ENCODE data around the gene FOLR3. TPM values are rescaled to one million over a fixed set of nuclear protein-coding genes. Genes with fewer than 3 reads are reported as not detected.

FOLR3 gene
- total RNA-seq, 1 donor from 2014 or later, result 0.98 TPM

- Mint-ChIP-seq H3K9me3 (ENCODE audit: low read depth) (no peaks in the 10 kb centered on the region), H3K27me3 (no peaks in the 10 kb centered on the region), H3K4me3 (ENCODE audit: low read depth) (peak overlapping the region; percentile 91), H3K27ac (peak overlapping the region; percentile 98), H3K4me1 (ENCODE audit: low read depth) (peaks cover 28% of the 10 kb centered on the region), H3K36me3 (ENCODE audit: insufficient read depth) (peaks cover 7% of the 10 kb centered on the region)
- no peak for TF ChIP-seq CTCF (IDR thresholded peaks at IDR 0.05; ENCODE audit: unreplicated experiment)
- no peak for DNase-seq (ENCODE audit: low spot score, unreplicated experiment)
Observed at GRCh38 chr11:72102162-72102561, 33.4 kb upstream of the FOLR3 start.

- no peak for DNase-seq (ENCODE audit: low spot score, unreplicated experiment)
- Mint-ChIP-seq H3K4me1 (ENCODE audit: low read depth) (peaks cover 28% of the 10 kb centered on the region), H3K27me3 (no peaks in the 10 kb centered on the region), H3K4me3 (ENCODE audit: low read depth) (peak overlapping the region; percentile 91), H3K27ac (peak overlapping the region; percentile 98), H3K9me3 (ENCODE audit: low read depth) (no peaks in the 10 kb centered on the region), H3K36me3 (ENCODE audit: insufficient read depth) (peaks cover 6% of the 10 kb centered on the region)
- no peak for TF ChIP-seq CTCF (IDR thresholded peaks at IDR 0.05; ENCODE audit: unreplicated experiment)
Observed at GRCh38 chr11:72102631-72102945, 32.9 kb upstream of the FOLR3 start.

- Mint-ChIP-seq H3K36me3 (ENCODE audit: insufficient read depth) (peaks cover 5% of the 10 kb centered on the region), H3K27ac (peak within 1 kb of the TSS; percentile 98), H3K4me1 (ENCODE audit: low read depth) (peaks cover 28% of the 10 kb centered on the region), H3K27me3 (no peaks in the 10 kb centered on the region), H3K4me3 (ENCODE audit: low read depth) (peak within 1 kb of the TSS; percentile 91), H3K9me3 (ENCODE audit: low read depth) (no peaks in the 10 kb centered on the region)
- peak; percentile 96 for DNase-seq (ENCODE audit: low spot score, unreplicated experiment)
- TF ChIP-seq CTCF (IDR thresholded peaks at IDR 0.05; ENCODE audit: unreplicated experiment), result peak; percentile 51
Observed at GRCh38 chr11:72102946-72103753, 32.4 kb upstream of the FOLR3 start, which contains the start of gene LAMTOR1. TSS of gene LAMTOR1 (minus strand) at chr11:72103297. CDS start at chr11:72103224, 73 bp downstream.

GRCh38 chr11:72103754-72104167 lies 31.8 kb upstream of the FOLR3 start:
- peaks cover 5% of the 10 kb centered on the region for H3K36me3 Mint-ChIP-seq (ENCODE audit: insufficient read depth)
- no peaks in the 10 kb centered on the region for H3K27me3 Mint-ChIP-seq
- H3K9me3 Mint-ChIP-seq (ENCODE audit: low read depth), result no peaks in the 10 kb centered on the region
- peaks cover 28% of the 10 kb centered on the region for H3K4me1 Mint-ChIP-seq (ENCODE audit: low read depth)
- H3K4me3 Mint-ChIP-seq (ENCODE audit: low read depth), result peak overlapping the region; percentile 91
- peak overlapping the region; percentile 98 for H3K27ac Mint-ChIP-seq
- peak; percentile 9 for TF ChIP-seq CTCF (IDR thresholded peaks at IDR 0.05; ENCODE audit: unreplicated experiment)
- DNase-seq (ENCODE audit: low spot score, unreplicated experiment), result no peak

GRCh38 chr11:72105888-72106287 lies 29.6 kb upstream of the FOLR3 start, which contains the start of gene TOMT:
TSS of gene TOMT (plus strand) at chr11:72105924. CDS start at chr11:72105952, 28 bp downstream.
- DNase-seq (ENCODE audit: low spot score, unreplicated experiment), result no peak
- Mint-ChIP-seq H3K36me3 (ENCODE audit: insufficient read depth) (peaks cover 4% of the 10 kb centered on the region), H3K4me3 (ENCODE audit: low read depth) (no peak within 1 kb of the TSS), H3K27ac (peak within 1 kb of the TSS; percentile 68), H3K27me3 (no peaks in the 10 kb centered on the region), H3K4me1 (ENCODE audit: low read depth) (peaks cover 24% of the 10 kb centered on the region), H3K9me3 (ENCODE audit: low read depth) (no peaks in the 10 kb centered on the region)
- no peak for TF ChIP-seq CTCF (IDR thresholded peaks at IDR 0.05; ENCODE audit: unreplicated experiment)
